ENCODE results near the gene PPARD. TPM values are rescaled to one million over a fixed set of nuclear protein-coding genes. Genes with fewer than 3 reads are reported as not detected.

The PPARD gene
- total RNA-seq, 1 donor from 2014 or later, result 26.3 TPM

DNA sequence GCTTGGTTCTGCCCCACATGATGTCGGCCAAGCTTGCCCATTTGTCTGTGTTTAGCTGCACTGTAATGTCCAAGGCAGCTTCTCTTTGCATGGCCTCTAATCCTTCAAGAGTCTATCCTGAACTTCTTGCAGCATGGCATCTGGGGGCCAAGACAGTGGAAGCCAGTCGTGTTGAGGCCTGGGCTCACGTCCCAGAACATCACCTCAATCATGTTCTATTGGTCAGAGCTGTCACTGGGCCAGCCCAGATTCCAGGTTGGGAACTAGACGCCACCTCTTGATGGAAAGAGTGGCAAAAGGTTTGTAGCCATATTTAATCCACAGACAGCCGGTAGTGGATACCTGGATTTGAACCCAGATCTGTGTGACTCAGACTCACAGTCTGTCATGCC, 25.3 kb downstream of the PPARD start:
- H3K9me3 Mint-ChIP-seq, result no peaks in the 10 kb centered on the region
- H3K4me3 Mint-ChIP-seq, result no peak overlapping the region
- TF ChIP-seq, protein P1, sequence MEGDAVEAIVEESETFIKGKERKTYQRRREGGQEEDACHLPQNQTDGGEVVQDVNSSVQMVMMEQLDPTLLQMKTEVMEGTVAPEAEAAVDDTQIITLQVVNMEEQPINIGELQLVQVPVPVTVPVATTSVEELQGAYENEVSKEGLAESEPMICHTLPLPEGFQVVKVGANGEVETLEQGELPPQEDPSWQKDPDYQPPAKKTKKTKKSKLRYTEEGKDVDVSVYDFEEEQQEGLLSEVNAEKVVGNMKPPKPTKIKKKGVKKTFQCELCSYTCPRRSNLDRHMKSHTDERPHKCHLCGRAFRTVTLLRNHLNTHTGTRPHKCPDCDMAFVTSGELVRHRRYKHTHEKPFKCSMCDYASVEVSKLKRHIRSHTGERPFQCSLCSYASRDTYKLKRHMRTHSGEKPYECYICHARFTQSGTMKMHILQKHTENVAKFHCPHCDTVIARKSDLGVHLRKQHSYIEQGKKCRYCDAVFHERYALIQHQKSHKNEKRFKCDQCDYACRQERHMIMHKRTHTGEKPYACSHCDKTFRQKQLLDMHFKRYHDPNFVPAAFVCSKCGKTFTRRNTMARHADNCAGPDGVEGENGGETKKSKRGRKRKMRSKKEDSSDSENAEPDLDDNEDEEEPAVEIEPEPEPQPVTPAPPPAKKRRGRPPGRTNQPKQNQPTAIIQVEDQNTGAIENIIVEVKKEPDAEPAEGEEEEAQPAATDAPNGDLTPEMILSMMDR (conservative IDR thresholded peaks at IDR 0.05), result no peak
- peaks cover 55% of the 10 kb centered on the region for H3K4me1 Mint-ChIP-seq
- no peaks in the 10 kb centered on the region for H3K27me3 Mint-ChIP-seq (ENCODE audit: low read depth)
- H3K27ac Mint-ChIP-seq (ENCODE audit: unreplicated experiment), result peak overlapping the region; percentile 13
- no peak for DNase-seq (ENCODE audit: low read depth, low spot score)
- H3K36me3 Mint-ChIP-seq (ENCODE audit: low read depth), result peaks cover 8% of the 10 kb centered on the region

DNA sequence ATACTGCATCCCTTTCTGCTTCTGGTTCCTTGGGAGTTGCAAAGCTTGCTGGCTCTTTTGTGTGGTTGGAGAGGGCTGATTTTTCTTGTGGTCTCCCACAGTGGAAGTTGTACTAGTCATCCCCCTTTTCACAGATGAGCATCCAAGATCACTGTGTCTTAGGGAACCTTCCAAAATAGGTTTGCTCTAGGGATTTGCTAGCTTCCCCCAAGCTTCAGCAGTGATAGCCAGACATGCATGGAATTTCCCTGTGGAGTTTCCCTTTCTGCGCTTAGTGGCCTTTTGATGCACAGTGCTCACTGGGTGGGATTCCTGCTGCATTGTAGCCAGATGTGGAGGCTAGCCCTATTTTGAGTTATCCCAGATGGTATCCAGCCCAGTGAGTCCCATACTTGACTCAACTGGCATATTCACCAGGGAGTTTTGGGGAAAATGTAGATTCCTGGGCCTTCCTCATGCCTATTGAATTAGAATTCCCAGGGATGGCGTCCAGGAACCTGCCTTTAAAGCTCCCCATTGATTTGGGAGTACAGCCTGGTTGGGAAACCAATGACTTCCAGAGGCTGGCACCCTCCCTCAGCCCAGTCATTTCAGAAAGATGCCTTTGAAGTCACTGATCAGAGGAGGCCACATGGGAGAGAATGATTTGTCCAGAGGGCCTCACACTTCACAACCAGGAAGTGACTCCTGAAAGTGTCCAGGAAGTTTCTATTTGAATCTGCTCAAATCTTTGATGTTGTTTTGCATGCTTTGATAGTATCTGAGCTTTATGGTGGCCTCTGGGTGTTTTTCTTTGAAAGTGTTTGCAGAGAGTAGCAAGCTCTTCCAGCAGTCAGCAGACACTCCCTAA, 25.9 kb downstream of the PPARD start:
- Mint-ChIP-seq H3K27me3 (ENCODE audit: low read depth) (no peaks in the 10 kb centered on the region), H3K27ac (ENCODE audit: unreplicated experiment) (no peak overlapping the region), H3K4me1 (peaks cover 49% of the 10 kb centered on the region), H3K4me3 (no peak overlapping the region), H3K36me3 (ENCODE audit: low read depth) (peaks cover 8% of the 10 kb centered on the region), H3K9me3 (no peaks in the 10 kb centered on the region)
- DNase-seq (ENCODE audit: low read depth, low spot score), result no peak
- TF ChIP-seq, protein P1 (conservative IDR thresholded peaks at IDR 0.05), result no peak

DNA sequence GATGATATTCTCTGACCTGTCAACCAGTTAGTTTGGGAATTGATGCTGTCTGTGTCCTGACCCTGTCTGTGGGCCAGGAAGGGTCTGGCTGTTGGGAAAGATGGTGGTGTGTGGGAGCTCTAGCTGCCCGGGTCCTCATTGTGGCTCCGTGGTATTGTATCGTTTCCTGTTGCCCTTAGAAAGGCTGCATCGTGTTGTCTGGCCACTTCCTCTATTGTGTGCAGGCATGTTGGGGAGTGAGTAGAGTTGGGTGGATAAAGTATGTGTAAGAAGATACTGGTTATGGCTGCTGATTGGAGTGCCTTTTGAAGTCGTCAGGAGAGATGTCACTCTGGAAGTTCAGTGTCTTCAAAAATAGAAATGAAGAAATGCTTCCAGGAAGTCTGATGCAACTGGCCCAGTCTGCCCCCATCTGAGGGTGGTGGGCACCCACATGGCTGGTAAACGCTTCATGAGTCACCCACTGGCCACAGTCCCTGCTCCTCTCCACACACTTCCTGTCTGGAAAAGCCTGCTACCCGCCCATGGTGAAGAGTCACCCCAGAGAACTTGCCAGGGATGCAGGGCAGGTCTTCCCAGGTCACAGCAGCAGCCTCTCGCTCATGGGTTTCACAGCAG, 27.9 kb downstream of the PPARD start:
- no peak overlapping the region for H3K4me3 Mint-ChIP-seq
- H3K4me1 Mint-ChIP-seq, result peaks cover 41% of the 10 kb centered on the region
- H3K9me3 Mint-ChIP-seq, result no peaks in the 10 kb centered on the region
- TF ChIP-seq, protein P1 (conservative IDR thresholded peaks at IDR 0.05), result no peak
- peak overlapping the region; percentile 24 for H3K27ac Mint-ChIP-seq (ENCODE audit: unreplicated experiment)
- H3K27me3 Mint-ChIP-seq (ENCODE audit: low read depth), result no peaks in the 10 kb centered on the region
- H3K36me3 Mint-ChIP-seq (ENCODE audit: low read depth), result peaks cover 8% of the 10 kb centered on the region
- no peak for DNase-seq (ENCODE audit: low read depth, low spot score)

DNA sequence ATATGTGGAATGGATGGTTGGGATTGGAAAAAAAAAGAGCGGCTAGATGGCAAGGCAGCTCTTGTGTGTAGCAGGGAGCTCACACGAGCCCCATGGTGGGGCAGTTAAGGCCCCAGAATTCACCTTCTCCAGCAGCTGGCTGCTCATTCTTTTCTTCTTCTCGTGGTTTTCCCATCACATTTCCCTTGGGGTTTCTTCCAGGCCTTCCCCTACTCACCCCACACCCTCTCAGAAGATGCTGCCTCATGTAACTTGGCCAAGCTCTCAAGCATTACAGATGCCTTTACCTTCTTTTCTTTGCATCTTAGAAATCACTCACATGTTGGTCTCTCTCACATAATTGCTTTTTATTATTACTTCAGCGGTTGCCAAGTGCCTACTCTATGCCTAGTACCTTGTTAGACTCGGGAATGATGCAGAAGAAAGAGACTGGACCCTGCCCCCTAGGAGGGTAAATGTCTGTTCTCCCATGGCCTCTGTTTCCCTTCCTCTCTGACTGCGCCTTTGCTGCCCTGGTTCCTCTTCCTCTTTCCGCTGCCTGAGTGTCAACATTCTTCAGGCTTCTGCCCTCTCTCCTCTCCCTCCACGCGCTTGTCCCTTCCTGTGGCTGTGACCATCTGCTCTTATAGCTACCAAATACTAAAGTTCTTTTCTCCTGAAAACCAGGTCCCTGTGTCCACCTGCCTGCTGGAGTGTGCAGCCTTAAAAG, 28.6 kb downstream of the PPARD start:
- Mint-ChIP-seq H3K4me3 (no peak overlapping the region), H3K27me3 (ENCODE audit: low read depth) (no peaks in the 10 kb centered on the region), H3K36me3 (ENCODE audit: low read depth) (peaks cover 8% of the 10 kb centered on the region), H3K9me3 (no peaks in the 10 kb centered on the region), H3K27ac (ENCODE audit: unreplicated experiment) (peak overlapping the region; percentile 86), H3K4me1 (peaks cover 38% of the 10 kb centered on the region)
- TF ChIP-seq, protein P1 (conservative IDR thresholded peaks at IDR 0.05), result no peak
- no peak for DNase-seq (ENCODE audit: low read depth, low spot score)

DNA sequence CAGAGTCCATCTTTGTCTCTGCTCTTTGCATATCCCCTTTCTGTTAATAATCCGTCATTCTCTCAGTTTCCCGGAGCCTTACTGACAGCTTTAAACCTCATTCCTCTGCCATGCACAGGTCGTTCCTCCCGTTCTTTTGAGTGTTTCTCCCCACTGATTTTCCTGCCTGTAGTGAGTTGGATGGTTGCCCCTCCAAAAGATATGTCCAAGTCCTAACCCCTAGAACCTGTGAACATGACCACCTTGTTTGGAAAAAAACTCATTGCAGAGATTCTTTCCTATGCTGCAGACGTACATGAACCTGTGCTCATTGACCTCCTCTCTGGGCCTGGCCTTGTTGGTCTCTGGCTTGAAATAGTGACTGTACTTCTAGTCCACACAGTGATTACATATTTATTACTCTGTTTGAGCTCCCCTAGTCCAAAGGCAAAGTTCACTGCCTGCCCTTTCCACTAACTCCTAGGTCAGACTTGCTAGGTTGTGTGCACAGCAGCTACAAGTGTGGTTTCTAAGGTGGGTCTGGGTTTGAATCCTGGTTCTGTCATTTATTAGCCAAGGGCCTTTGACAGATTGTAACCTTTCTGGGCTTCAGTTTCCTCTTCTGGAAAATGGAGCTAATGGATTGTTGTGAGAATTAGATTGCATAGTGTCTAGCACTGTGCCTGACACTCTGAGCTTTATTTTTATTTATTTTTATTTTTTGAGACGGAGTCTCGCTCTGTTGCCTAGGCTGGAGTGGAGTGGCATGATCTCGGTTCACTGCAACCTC, 29.3 kb downstream of the PPARD start:
- peaks cover 41% of the 10 kb centered on the region for H3K4me1 Mint-ChIP-seq
- no peaks in the 10 kb centered on the region for H3K9me3 Mint-ChIP-seq
- H3K27ac Mint-ChIP-seq (ENCODE audit: unreplicated experiment), result peak overlapping the region; percentile 86
- no peak for DNase-seq (ENCODE audit: low read depth, low spot score)
- no peaks in the 10 kb centered on the region for H3K27me3 Mint-ChIP-seq (ENCODE audit: low read depth)
- TF ChIP-seq, protein P1 (conservative IDR thresholded peaks at IDR 0.05), result no peak
- no peak overlapping the region for H3K4me3 Mint-ChIP-seq
- H3K36me3 Mint-ChIP-seq (ENCODE audit: low read depth), result peaks cover 8% of the 10 kb centered on the region
